ENCODE measurements around the gene BLOC1S5. TPM values are rescaled to one million over a fixed set of nuclear protein-coding genes. Genes with fewer than 3 reads are reported as not detected.

The BLOC1S5 gene
- total and polyA plus RNA-seq, 2 donors (not counting 3 experiments of a cell fraction or from before 2014, with no cell fraction given) = 3.9 to 19.1 TPM

GRCh38 chr6:7993399-7993798, 70.8 kb downstream of the BLOC1S5 start:
- no TSS peak for BruUV-seq (replicated peaks)
- H3K4me2 ChIP-seq (ENCODE audit: insufficient read depth, low read length) = peak overlapping the region; percentile 21
- H3K9ac ChIP-seq (replicated peaks; ENCODE audit: extremely low read depth, insufficient read depth, low read length) = peak overlapping the region; percentile 84
- ChIA-PET CTCF (interaction anchor here (1.6 to 2.6 kb wide), 6 partner anchors 13 to 97 kb away, joined by 14 to 78 read pairs (median 29); partner anchors contain the start of gene TXNDC5), POLR2A (interaction anchor here (1.8 kb wide), 1 partner anchor 18 kb away, joined by 33 read pairs; no protein-coding TSS in a partner anchor)
- intact Hi-C loops (cut with micrococcal nuclease) (loop anchor here (2.0 to 5.0 kb wide), 2 partner anchors 41 to 64 kb away; no protein-coding TSS in a partner anchor), dilution Hi-C loops (cut with MboI; ENCODE audit: extremely low pct_ligation_motif_present, low sequenced_read_pairs) (no loop called here)
- H4K20me1 ChIP-seq (replicated peaks; ENCODE audit: control insufficient read depth, extremely low read depth, insufficient read depth, low read length) = no peaks in the 10 kb centered on the region
- H3K9me3 ChIP-seq (replicated peaks; ENCODE audit: control insufficient read depth, insufficient read depth, low read length) = no peaks in the 10 kb centered on the region
- H2AFZ ChIP-seq (ENCODE audit: low read depth, low read length) = no peak overlapping the region
- no peaks in the 10 kb centered on the region for H3K27me3 ChIP-seq (ENCODE audit: control insufficient read depth in 2 of 2, insufficient read depth in 2 of 2, low read length in 2 of 2)
- FAIRE-seq (no peak), DNase-seq (ENCODE audit: low read depth, low spot score) (no peak)
- TF ChIP-seq EZH2 (IDR thresholded peaks at IDR 0.05; ENCODE audit: borderline replicate concordance, low read depth, low read length, severe bottlenecking) (no peak), MAX (IDR thresholded peaks at IDR 0.05; ENCODE audit: insufficient read depth, insufficient read length) (no peak), GATA2 (IDR thresholded peaks at IDR 0.05; ENCODE audit: insufficient read depth, insufficient read length, low read depth, low read length) (no peak), CTCF (IDR thresholded peaks at IDR 0.05; ENCODE audit: extremely low read depth in 1 of 2, insufficient read depth in 1 of 2, low read depth in 1 of 2, low read length in 2 of 2) (no peak), FOS (IDR thresholded peaks at IDR 0.05; ENCODE audit: borderline replicate concordance, insufficient read depth, low read length) (no peak), POLR2A (IDR thresholded peaks at IDR 0.05; ENCODE audit: low read depth, low read length) (no peak), POLR2AphosphoS5 (IDR thresholded peaks at IDR 0.05; ENCODE audit: insufficient read depth, low read depth, low read length) (no peak), JUN (IDR thresholded peaks at IDR 0.05; ENCODE audit: borderline replicate concordance, insufficient read depth, insufficient read length, low read depth) (no peak), MYC (IDR thresholded peaks at IDR 0.05; ENCODE audit: low read depth, low read length) (no peak)
- peaks cover 60% of the 10 kb centered on the region for H3K4me1 ChIP-seq (ENCODE audit: control insufficient read depth, extremely low read depth, insufficient read depth, low read length)
- peak overlapping the region; percentile 99 for H3K27ac ChIP-seq (ENCODE audit: insufficient read depth, low read depth, low read length)
- H3K9me1 ChIP-seq (replicated peaks; ENCODE audit: control insufficient read depth, extremely low read depth, insufficient read depth, low read length) = no peaks in the 10 kb centered on the region
- no peaks in the 10 kb centered on the region for H3K79me2 ChIP-seq (ENCODE audit: control insufficient read depth, insufficient read depth, low read length)
- H3K4me3 ChIP-seq (replicated peaks in 1 of 3; ENCODE audit: insufficient read depth in 1 of 3, low read depth in 1 of 3, low read length in 3 of 3) = no peak overlapping the region
- no peaks in the 10 kb centered on the region for H3K36me3 ChIP-seq (ENCODE audit: control insufficient read depth in 2 of 2, extremely low read depth in 1 of 2, insufficient read depth in 2 of 2, low read length in 2 of 2)

All from endothelial cell of umbilical vein (primary cell).